Mesodermal cell (in vitro differentiated cells): ENCODE data around the gene PRR7.
"Not testable (repeated sequence)": the region's sequence is repeated elsewhere in the genome, so short reads cannot be mapped to it uniquely, and the experiment has no call there.

Experiments used
- H3K27ac ChIP-seq: 2 replicates; pipeline ENCODE4 v1.7.0; 2013; ENCODE audit warnings: mild to moderate bottlenecking, low read depth, low read length, moderate library complexity; ENCODE audit not compliant: severe bottlenecking
- H3K36me3 ChIP-seq: 2 replicates; pipeline ENCODE4 v1.7.1; 2013; ENCODE audit warnings: mild to moderate bottlenecking, low read length, moderate library complexity; ENCODE audit not compliant: control insufficient read depth, insufficient read depth
- H3K4me1 ChIP-seq: one replicate; pipeline ENCODE4 v1.7.1; 2013; ENCODE audit warnings: mild to moderate bottlenecking, low read length; ENCODE audit not compliant: insufficient read depth, control insufficient read depth, poor library complexity, severe bottlenecking
- H3K4me3 ChIP-seq: 2 replicates; pipeline ENCODE4 v1.7.0; 2013; ENCODE audit warnings: low read length, control low read depth, mild to moderate bottlenecking; ENCODE audit not compliant: insufficient read depth, poor library complexity, severe bottlenecking; ENCODE audit errors: extremely low read depth
- H3K9me3 ChIP-seq: 2 replicates; pipeline ENCODE4 v1.7.1; 2013; ENCODE audit warnings: mild to moderate bottlenecking, low read length, moderate library complexity; ENCODE audit not compliant: control insufficient read depth
- WGBS, 2 experiments: methylation state at CpG; one replicate each; pipeline ENCODE4 v1.1.5; 2013; ENCODE audit warnings: missing lambda C conversion rate in 2 of 2; ENCODE audit not compliant: insufficient coverage in 2 of 2; 5-methylcytosine and 5-hydroxymethylcytosine counted together

Gene PRR7

GRCh38 chr5:177483994-177484901 lies 37.6 kb downstream of the PRR7 start:
- Histone ChIP-seq H3K27ac (no peak overlapping the region), H3K4me1 (peaks cover 5% of the 10 kb centered on the region), H3K9me3 (no peaks in the 10 kb centered on the region), H3K4me3 (no peak overlapping the region), H3K36me3 (peaks cover 83% of the 10 kb centered on the region)
- WGBS, 2 experiments = 94 to 97% methylated on average over 22 of the region's 22 CpGs

GRCh38 chr5:177484902-177485549 lies 38.4 kb downstream of the PRR7 start:
- WGBS, 2 experiments = 81 to 83% methylated on average over 11 to 13 of the region's 13 CpGs
- peak overlapping the region; percentile 16 for H3K27ac ChIP-seq
- no peaks in the 10 kb centered on the region for H3K9me3 ChIP-seq
- H3K4me1 ChIP-seq = peaks cover 2% of the 10 kb centered on the region
- H3K4me3 ChIP-seq = no peak overlapping the region
- H3K36me3 ChIP-seq = peaks cover 87% of the 10 kb centered on the region

- H3K4me1 ChIP-seq, H3K9me3 ChIP-seq, H3K27ac ChIP-seq, H3K4me3 ChIP-seq: not testable (repeated sequence)
- peaks cover 90% of the 10 kb centered on the region for H3K36me3 ChIP-seq
- 94 to 100% methylated on average over 1 to 3 of the region's 3 CpGs for WGBS, 2 experiments
Observed at GRCh38 chr5:177485753-177486152, 39.1 kb downstream of the PRR7 start.

GRCh38 chr5:177486256-177486655 lies 39.6 kb downstream of the PRR7 start:
- WGBS, 2 experiments = 91 to 100% methylated on average over 2 to 3 of the region's 3 CpGs
- H3K4me3 ChIP-seq = no peak overlapping the region
- H3K27ac ChIP-seq = no peak overlapping the region
- H3K9me3 ChIP-seq = no peaks in the 10 kb centered on the region
- peaks cover 95% of the 10 kb centered on the region for H3K36me3 ChIP-seq
- peaks cover 9% of the 10 kb centered on the region for H3K4me1 ChIP-seq

GRCh38 chr5:177487144-177487543 lies 40.5 kb downstream of the PRR7 start:
- Histone ChIP-seq H3K27ac (no peak overlapping the region), H3K4me3 (no peak overlapping the region), H3K9me3 (no peaks in the 10 kb centered on the region), H3K36me3 (peaks cover 89% of the 10 kb centered on the region), H3K4me1 (peaks cover 11% of the 10 kb centered on the region)
- WGBS, 2 experiments = 93 to 95% methylated on average over 5 of the region's 8 CpGs

- WGBS, 2 experiments = 98 to 99% methylated on average over 14 to 15 of the region's 15 CpGs
- Histone ChIP-seq H3K4me1 (peaks cover 16% of the 10 kb centered on the region), H3K36me3 (peaks cover 89% of the 10 kb centered on the region), H3K27ac (no peak overlapping the region), H3K4me3 (no peak overlapping the region), H3K9me3 (no peaks in the 10 kb centered on the region)
Observed at GRCh38 chr5:177487975-177488374, 41.4 kb downstream of the PRR7 start.

- Histone ChIP-seq H3K27ac (no peak overlapping the region), H3K9me3 (no peaks in the 10 kb centered on the region), H3K4me3 (no peak overlapping the region), H3K4me1 (peaks cover 29% of the 10 kb centered on the region), H3K36me3 (peaks cover 89% of the 10 kb centered on the region)
- WGBS, 2 experiments = 88 to 90% methylated on average over 19 to 21 of the region's 26 CpGs
Observed at GRCh38 chr5:177489119-177489716, 42.6 kb downstream of the PRR7 start.

- 93 to 95% methylated on average over 9 to 15 of the region's 15 CpGs for WGBS, 2 experiments
- no peak overlapping the region for H3K27ac ChIP-seq
- peaks cover 41% of the 10 kb centered on the region for H3K4me1 ChIP-seq
- no peak overlapping the region for H3K4me3 ChIP-seq
- H3K36me3 ChIP-seq = peaks cover 82% of the 10 kb centered on the region
- H3K9me3 ChIP-seq = no peaks in the 10 kb centered on the region
Observed at GRCh38 chr5:177490311-177490991, 43.8 kb downstream of the PRR7 start.

GRCh38 chr5:177490992-177491391 lies 44.4 kb downstream of the PRR7 start:
- Histone ChIP-seq H3K27ac (no peak overlapping the region), H3K4me3 (no peak overlapping the region), H3K36me3 (peaks cover 82% of the 10 kb centered on the region), H3K4me1 (peaks cover 46% of the 10 kb centered on the region), H3K9me3 (no peaks in the 10 kb centered on the region)
- 88 to 98% methylated on average over 5 to 16 of the region's 16 CpGs for WGBS, 2 experiments

- Histone ChIP-seq H3K4me3 (no peak overlapping the region), H3K9me3 (no peaks in the 10 kb centered on the region), H3K36me3 (peaks cover 80% of the 10 kb centered on the region), H3K27ac (no peak overlapping the region), H3K4me1 (peaks cover 46% of the 10 kb centered on the region)
- WGBS, 2 experiments = 23 to 33% methylated on average over 11 to 28 of the region's 43 CpGs
Observed at GRCh38 chr5:177491429-177491945, 44.9 kb downstream of the PRR7 start.
